ENCODE data around the gene ACTL7A.

GRCh38 chr9:108877524-108877923 lies 15.5 kb downstream of the ACTL7A start:
- TF ChIP-seq ZNF274 (IDR thresholded peaks at IDR 0.05; ENCODE audit: low read depth, low read length) (no peak), YY1 (IDR thresholded peaks at IDR 0.05; ENCODE audit: insufficient read depth, insufficient read length) (no peak), SUZ12 (IDR thresholded peaks at IDR 0.05; ENCODE audit: extremely low read depth, insufficient read depth, insufficient read length) (no peak)
